ENCODE data around the gene WNT5B. TPM values are rescaled to one million over a fixed set of nuclear protein-coding genes. Genes with fewer than 3 reads are reported as not detected.

The WNT5B gene
- total and polyA plus RNA-seq, 9 of the 15 experiments (the other 6 are each of a cell fraction or from before 2014, with no cell fraction given): 0.42 to 16.8 (median 5.4) TPM

DNA sequence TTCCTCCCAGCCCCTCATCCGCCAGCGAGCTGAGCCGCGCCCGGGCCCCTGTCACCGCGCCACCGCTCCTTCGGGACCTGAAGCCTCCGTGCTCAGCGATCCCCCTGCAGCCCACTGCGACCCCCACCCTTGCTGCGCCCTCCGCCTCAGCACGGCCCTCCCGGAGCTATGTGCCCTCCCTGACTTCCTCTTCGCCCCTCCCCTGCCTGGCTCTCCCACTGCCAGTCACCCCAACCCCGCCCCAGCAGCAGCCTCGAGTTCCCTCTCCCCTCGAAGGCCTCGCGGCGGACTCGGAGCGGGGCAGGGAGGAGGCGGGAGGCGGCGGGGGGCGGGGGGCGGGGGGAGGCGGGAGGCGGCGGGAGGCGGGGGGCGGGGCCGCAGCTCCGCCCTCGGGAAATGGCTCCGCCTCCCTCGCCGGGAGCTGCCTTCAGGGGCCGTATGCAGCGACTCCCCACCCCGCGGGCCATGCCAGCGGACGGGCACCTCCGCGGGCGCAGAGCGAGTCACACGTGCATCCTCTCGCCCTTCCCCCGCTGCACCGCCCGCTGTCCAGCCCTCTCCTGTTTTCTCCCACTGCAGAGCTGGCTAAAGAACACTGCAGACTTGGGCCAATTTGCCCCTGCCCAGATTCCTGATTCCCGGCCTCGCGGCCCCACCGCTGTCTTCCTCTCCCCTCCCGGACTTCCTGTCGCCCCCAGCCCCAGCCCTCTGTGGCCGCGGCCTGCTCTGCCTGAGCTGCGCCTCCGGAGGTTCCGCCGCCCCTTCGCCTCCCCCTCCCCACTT is 32.7 kb downstream of the WNT5B start (continued):
- TF ChIP-seq AFF4 (CRISPR knock-in tag; IDR thresholded peaks at IDR 0.05) (no peak), TEAD4 (IDR thresholded peaks at IDR 0.05; ENCODE audit: low read length) (no peak), TEAD4 (CRISPR knock-in tag; IDR thresholded peaks at IDR 0.05; ENCODE audit: borderline replicate concordance) (no peak), FOXK1 (CRISPR knock-in tag; IDR thresholded peaks at IDR 0.05; ENCODE audit: borderline replicate concordance) (no peak), ZBTB7A (IDR thresholded peaks at IDR 0.05; ENCODE audit: borderline replicate concordance, control insufficient read depth, low read depth, low read length) (peak; percentile 99), NR4A1 (CRISPR knock-in tag; IDR thresholded peaks at IDR 0.05) (no peak), NR4A1 (tag; IDR thresholded peaks at IDR 0.05) (no peak), GTF3C2 (IDR thresholded peaks at IDR 0.05; ENCODE audit: borderline replicate concordance, extremely low read depth, insufficient read length) (no peak), GMEB1 (CRISPR knock-in tag; IDR thresholded peaks at IDR 0.05) (no peak), ZNF740 (CRISPR knock-in tag; IDR thresholded peaks at IDR 0.05) (no peak), ZNF740 (tag; IDR thresholded peaks at IDR 0.05) (no peak), TCFL5 (CRISPR knock-in tag; conservative IDR thresholded peaks at IDR 0.05) (no peak), THAP7 (CRISPR knock-in tag; IDR thresholded peaks at IDR 0.05) (no peak)
- TF ChIP-seq, protein P1, sequence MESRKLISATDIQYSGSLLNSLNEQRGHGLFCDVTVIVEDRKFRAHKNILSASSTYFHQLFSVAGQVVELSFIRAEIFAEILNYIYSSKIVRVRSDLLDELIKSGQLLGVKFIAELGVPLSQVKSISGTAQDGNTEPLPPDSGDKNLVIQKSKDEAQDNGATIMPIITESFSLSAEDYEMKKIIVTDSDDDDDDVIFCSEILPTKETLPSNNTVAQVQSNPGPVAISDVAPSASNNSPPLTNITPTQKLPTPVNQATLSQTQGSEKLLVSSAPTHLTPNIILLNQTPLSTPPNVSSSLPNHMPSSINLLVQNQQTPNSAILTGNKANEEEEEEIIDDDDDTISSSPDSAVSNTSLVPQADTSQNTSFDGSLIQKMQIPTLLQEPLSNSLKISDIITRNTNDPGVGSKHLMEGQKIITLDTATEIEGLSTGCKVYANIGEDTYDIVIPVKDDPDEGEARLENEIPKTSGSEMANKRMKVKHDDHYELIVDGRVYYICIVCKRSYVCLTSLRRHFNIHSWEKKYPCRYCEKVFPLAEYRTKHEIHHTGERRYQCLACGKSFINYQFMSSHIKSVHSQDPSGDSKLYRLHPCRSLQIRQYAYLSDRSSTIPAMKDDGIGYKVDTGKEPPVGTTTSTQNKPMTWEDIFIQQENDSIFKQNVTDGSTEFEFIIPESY (CRISPR knock-in tag; IDR thresholded peaks at IDR 0.05): no peak

Measured in K562 (cell line).